ENCODE results near the gene SPHKAP.
"Not testable (repeated sequence)": the region's sequence is repeated elsewhere in the genome, so short reads cannot be mapped to it uniquely, and the experiment has no call there.

Gene SPHKAP

DNA sequence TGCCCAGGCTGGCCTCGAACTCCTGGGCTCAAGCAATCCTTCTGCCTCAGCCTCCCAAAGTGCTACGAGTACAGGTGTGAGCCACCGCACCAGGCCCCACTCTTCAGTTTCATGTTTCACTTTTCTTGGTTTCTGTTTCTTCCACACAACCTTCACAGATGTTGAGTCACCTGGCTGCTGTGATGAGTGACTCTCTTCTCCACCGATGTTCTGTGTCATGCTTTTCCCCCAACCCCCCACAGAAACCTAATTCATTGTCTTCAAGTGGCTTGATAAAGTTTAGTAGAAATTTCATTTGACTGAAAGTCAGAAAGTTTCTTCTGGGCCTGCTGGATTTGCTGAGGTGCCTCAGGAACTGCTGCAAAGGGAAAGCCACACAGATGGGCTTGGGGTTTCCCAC is 78.5 kb downstream of the SPHKAP start:
- peak; percentile 1 for DNase-seq

DNA sequence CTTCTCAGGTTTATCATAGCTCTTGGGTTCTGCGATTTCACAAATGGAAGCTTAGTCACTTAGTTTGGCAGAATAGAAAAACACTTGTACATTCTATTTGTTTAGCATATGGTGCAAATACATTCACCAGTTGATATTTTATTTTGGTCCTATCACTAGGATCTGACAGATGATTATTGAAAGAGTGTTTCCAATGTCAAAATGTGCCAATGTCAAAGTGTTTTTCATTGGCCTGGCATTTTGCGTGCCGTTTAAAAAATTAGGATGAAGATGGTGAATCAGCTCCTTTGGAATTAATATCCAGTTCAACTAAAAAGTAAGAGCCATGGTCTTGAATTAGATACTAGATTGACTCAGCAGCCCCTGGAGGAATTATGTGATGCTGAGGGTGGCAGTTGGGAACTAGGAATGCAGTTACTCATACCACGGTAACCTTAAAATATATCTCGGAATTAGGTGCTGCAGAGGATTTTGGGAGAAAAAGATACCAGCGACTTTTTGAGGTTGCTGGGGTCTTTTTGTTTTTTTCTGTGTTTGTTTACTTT is 87.0 kb downstream of the SPHKAP start:
- DNase-seq: no peak

DNA sequence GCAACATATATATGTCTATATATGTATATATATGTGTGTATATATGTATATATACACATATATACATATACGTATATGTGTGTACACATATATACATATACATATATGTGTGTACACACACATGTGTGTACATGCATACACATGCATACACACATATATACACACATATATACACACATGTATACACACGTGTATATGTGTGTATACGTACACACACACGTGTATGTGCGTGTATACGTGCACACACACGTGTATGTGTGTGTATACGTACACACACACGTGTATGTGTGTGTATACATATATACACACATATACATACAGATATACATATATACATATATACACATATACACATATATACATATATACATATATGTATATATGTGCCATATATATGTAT is 89.4 kb downstream of the SPHKAP start:
- DNase-seq: no peak

DNA sequence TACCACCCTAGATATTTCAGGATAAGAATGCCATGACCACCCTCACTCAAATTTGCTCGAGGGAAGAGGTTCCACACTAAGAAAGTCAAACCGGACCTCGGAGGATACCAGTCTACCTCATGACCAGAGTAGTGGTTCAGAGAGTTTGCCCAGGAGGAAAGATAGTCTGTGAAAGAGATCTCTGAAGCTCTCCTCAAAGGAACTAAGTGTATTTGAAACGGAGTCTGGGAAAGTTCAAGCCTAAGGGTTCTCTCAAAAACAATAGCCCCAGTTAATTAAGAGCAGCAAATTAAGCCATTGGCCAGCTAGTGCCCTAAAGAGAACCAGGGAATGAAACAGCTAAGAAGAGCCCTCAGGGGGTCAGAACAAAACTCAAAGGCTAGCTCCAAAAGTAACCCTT is 94.9 kb downstream of the SPHKAP start:
- DNase-seq: no peak

DNA sequence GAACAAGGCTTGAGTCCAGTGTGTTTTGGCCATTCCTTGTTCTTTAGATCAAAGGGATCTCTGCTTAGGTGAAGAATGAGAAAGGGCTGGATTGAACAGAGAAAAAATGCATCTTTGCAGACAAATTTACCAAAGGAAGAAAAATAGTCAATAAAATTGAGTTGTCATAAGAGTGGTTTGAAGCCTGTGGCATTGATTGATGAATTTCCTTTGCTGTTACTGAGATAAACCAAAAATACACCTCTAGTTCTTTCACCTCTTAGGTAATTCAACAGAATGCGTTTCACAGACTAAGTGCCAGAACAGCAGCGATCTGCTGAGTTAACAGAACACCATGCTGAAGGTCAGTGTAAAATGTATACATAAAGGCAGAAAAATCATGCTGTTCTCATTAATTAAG is 96.8 kb downstream of the SPHKAP start:
- no peak for DNase-seq

DNA sequence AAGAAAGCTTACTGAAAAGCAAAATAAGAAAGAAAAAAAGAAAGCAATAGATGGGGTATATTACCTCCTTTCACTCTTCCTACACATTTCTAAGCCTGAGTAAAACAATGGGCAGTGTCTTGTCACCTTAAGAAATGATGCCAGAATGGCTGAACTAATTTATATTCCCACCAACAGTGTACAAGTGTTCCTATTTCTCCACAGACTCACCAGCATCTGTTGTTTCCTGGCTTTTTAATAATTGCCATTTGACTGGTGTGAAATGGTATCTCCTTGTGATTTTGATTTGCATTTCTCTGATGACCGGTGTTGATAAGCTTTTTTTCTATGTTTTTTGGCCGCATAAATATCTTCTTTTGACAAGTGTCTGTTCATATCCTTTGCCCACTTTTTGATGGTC is 98.4 kb downstream of the SPHKAP start:
- DNase-seq: no peak

DNA sequence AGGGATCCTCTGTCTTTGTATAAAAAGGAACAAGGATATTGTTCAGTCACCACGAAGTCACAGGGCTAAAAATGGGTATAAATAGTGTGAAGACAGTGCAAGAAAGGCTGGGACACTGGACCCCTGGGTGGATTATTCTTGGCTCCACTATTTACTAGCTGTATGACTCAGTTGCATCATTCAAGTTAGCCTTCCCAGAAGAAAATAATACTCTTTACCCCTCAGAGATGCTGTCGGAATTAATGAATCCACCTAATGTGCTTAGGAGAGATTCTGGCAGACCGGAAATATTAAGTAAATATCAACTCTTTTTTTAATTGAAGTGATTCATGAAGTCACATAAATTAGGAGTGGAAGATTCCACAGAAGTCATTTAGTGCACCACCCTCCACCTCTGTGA is 98.9 kb downstream of the SPHKAP start:
- no peak for DNase-seq

DNA sequence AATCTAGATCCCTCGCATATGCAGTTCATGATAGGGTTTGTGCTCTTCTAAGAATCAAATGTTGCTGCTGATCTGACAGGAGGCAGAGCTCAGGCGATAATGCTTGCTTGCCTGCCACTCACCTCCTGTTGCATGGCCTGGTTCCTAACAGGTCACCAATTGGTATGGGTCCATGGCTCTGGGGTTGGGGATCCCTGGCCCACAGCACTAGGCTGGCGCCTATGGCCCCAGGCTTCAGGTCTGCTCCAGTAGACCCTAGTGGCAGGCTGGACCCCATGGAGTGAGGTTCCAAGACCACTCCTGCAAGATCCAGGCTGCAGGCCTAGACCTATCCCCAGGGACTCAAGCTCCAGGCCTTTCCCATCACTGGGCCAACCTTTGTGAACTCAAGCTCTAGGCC is 102.3 kb downstream of the SPHKAP start:
- DNase-seq: no peak

DNA sequence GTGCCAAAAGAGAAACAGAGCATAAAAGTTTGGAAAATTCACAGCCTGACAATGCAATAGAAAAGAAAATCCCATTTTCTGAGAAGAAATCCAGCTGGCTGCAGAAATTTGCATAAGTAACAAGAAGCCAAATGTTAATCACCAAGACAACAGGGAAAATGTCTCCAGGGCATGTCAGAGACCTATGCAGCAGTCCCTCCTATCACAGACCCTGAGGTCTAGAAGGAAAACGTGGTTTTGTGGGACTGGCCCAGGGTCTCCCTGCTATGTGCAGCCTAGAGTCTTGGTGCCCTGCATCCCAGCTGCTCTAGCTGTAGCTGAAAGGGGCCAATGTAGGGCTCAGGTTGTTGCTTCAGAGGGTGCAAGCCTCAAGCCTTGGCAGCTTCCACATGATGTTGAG is 104.8 kb downstream of the SPHKAP start:
- not testable (repeated sequence) for DNase-seq

DNA sequence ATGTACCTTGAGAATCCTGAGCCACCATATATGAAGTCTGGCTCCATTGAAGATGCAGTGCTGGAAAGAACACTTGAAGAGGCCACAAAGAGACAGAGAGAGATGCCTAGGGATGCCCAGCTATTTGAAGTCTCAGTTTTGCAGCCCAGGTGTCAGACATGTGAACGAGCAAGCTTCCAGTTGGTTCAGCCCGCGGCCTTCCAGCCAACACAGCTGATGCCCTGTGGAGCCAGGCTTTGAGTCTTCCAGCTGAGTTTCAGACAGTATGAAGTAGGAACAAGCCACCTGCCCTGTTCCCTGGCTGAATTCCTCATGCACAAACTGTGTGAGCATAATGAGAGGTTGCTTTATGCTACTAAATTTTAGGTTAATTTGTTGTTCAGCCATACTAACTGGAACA is 108.8 kb downstream of the SPHKAP start:
- DNase-seq: no peak

DNA sequence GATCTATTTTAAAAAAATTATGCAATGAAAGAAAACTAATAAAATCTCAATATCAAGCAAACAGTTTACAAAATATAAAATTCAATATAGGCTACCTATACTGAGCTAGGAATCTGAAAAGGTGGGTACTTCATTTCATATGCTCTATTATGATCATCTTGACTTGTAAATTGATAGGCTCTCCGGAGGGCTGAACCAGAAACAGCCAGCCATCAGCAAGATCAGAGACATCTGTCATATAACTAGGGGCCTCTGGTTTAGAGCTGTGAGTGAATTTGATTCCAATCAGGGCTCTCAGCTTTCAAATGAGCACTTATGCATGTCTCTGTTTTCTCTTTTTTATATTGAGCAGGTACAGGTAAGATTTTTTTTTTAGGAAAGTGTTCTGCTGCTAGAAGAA is 114.2 kb downstream of the SPHKAP start:
- no peak for DNase-seq

DNA sequence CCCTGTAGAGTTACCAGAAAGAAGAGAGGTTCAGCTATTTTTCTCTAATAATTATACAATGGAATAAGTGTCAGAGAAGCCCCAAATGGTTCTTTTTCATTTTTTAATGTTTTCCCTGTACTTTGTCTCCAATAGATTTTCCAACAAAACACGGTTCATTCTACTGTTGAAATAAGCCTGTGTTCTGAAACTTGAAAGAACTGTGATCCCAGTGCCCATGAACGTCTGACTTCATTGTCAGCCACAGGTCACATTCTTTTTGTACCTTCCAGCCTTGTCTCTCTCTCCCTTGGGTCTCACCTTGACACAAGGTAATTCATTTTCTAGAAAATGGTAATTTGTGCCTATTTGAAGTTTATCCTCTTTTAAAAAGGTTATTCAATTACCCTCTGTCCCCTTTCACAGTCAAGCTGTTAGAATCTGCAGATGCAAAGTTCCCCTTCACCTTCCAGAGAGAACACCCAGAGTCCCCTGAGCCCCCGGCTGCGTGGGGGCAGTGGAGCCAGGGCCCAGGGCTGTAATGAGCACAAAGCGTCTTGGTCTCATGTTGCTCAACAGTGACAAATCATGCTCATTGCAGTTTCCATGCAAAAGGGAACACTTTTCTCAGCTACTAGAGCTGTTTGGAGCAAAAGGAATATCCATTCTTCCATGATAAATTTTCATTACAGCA is 115.2 kb downstream of the SPHKAP start:
- DNase-seq: no peak

DNA sequence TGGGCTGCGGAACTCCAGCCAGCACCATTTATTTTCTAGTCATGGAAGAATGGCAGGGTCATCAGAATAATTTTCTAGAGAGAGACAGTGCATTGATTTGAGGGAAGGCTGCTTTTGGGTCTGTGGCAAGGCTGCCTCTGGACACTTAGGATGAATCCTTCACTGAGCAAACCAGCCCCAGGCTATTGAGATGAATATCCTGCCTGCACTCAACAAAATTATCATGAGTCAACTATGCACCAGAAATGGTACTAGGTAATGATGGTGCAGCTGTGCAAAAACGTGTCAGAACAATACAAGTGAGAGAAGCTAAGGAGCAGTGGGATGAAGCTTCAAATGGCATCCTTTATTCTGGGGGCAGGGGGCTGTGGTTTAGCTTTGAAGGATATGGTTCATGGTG is 115.8 kb downstream of the SPHKAP start:
- no peak for DNase-seq

DNA sequence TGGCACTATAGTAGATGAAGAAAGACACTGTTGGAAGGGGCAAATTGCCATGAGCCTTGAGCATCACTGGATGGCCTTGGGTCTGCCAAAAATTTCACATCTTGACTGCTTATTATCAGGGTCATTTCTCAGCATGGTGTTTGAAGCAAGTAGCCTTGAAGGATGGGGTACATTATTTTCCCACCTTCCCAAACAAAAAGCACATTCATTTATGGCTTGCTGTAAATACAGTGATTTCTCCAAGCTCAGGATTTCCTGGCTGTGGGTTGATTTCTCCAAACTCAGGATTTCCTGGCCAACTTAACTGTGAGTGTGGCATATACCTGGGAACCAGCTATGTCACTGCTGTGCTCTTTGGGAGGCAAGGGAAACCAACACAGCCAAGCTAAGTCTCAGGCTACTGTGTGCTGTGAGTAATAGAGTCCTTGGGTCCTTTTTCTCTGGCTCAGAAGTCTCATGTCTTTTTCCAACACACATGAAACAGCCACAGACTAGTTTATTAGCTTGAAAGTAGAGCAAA is 116.6 kb downstream of the SPHKAP start:
- DNase-seq: no peak

DNA sequence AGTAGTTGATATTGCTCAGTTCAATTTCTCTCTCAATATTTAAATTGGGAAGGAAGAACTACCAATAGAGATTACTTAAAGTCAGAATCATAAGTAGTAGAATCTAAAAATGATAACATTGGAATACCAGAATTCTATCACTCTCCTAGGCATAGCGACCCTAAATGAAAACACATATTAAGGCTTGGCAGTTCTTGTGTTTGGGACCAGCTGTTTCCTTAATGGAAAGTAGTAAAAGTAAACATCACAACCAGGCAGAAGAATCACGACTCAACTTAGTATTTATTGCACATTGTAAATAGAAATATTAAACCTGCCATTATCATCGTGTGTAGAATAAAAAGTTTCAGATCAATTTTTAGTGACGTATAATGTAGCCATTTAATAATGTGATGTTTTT is 117.5 kb downstream of the SPHKAP start:
- DNase-seq: no peak

DNA sequence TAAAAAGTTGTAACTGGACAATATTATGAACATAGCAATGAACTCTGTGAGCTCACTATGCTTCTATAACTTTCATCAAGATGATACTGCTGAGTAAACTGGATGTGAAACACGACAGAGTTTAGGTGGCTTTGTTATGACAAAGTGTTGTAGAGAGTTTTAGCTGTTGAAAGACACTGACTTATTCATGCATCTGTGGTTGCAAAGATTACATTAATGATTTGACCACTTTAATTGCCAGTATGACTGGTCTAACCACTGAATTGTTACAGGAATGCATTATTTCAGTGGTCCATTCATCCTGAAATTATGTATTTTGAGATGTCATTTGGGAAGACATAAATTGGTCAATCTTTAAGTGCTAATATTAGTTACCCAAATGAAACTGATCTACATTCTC is 117.9 kb downstream of the SPHKAP start:
- no peak for DNase-seq

DNA sequence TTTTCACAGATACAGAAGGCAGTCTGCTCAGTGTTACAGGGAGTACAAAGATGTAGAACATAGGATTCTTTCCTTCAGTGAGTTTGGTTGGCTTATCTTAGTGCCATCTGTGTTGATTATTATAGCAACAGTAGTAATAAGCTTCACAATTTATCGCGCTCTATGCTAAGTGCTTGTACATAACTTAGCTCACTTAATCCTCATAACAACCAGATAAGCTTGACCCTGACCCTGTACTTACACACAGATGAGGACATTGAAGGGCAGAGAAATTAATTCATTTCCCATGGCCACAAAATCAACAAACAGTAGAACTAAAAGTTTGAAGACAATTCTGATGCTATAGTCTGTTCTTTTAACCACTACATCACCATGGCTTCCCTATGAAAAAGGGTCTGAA is 121.8 kb downstream of the SPHKAP start:
- DNase-seq: no peak

DNA sequence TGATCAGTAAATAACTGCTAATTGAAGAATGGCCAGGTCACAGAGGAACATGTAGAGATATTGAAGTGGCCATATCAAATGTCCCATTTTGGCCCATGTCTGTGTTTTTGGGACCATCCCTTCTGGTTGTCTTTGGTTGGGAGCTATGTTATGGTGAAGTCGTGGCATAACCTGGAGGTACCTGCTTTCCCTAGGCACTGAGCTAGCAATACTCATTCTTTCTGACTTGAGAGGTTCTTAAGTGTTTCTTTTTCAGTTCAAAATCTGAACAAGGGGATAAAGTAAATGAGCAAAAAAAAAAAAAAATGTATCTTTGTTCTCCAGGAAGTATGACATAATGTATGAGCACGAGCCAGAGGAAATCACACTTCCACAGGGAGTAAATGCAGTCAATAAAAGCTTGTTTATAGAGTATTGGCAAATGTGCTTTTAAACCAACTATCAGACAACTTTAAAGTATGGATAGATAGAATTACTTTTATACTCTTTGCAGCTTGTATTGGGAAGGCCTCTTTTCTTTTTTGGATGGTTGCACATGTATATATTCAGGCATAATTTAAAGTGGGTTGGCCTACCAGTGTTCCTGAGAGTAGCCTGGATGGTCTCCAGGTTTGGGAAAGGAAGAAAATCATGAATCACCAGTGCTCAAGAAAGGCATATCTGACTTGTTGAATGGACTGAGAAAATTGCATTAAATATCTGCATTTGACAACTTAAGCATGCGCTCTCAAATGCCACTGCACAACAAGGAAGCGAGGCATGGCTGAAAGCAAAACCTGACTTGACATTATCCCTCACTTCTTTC is 125.0 kb downstream of the SPHKAP start:
- DNase-seq: no peak

DNA sequence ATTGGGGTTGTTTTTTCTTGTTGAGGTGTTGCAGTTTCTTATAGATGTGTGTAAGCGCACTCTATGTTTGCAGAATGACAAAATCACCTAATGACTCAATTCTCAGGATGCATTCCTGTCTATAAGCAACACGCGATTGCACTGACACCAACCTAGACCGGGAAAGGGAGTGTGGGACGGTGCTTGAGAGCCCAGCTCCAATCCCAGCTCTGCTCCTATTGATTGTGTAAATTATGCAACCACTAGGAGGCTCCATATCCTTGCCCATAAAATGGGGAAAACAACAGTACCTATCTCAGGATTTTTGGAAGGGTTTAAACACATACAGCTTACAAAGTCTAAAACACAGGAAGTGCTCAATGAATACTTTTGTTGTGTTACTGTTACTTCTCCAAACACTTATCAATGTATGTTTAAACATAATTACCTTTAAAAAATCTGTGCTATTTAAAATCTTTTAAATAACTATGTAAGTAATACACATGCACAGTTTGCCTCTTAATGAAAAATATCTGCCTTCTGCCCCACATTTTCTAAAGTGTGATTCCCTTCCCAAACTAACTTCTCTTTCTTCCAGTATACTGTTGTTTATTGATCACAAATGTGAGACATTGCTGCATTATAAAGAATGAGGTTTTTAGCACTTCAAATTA is 132.5 kb downstream of the SPHKAP start:
- DNase-seq: no peak

DNA sequence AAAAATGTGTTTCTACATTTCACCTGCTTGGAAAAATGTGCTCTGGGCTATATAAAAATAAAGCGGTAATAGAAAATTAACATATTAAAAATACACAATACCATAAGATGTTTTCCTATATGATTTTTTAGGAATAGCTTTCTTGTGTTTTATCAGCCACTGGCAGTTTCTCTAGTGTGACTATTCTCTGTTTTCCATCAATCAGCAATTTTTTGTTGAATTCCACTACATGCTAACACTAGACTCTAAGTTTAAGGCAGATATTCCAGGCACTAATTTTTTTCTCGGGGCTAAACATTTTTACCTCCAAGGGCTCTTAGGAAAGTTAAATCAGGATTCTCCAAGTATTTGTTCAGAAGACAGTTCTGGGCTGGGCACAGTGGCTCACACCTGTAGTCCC is 140.5 kb downstream of the SPHKAP start:
- DNase-seq: no peak

DNA sequence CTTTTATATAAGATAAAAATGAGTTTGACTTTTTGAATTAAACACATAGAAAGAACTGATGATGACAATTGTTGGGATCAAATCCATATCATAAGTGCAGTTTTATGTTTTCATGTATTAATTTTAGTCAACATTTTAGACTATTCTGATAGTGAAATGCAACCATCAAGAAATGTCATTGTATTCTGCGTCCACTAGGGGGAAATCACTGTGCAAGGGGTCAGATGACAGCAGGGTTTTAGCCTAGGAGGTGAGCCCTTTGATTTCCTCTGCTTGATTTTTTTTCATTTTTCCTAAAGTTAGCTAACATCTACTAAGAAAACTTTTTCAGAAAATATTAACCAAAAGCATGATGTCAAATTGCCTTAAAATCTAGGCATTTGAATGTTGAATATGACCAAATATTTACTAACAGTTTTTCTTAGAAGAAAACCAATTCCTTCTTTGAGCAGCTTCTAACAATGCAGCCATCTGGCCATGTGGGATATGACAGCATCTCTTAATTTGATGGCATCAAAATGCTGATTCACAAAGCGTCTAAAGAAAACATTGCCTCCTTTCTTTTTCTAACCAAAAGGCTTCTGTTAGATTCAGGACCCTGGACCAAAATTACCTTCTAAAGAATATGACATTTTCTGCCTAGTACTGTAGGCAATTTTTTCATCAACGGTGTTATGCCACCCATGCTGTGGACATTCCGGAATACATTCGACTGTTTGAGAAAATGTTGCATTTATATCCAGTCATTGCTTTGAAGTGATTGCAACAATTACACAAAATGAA is 141.5 kb downstream of the SPHKAP start:
- no peak for DNase-seq

DNA sequence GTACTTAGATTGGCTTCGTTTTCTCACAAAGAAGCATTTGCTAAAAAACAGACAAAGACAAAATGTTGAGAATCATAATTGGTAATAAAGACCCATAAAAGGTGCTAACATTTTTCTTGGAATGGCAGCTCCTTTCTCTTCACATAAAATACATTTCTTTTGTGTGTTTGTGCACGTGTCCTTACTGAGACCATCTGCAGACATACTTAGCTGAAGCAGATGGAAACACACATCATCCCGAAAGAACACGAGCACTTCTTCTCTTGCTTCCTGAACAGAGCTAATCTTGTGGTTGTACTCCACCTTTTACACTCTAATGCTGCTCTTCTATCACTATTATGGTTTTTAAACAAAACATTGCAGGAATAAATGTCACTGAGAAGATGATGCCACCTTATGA is 142.5 kb downstream of the SPHKAP start:
- DNase-seq: no peak

DNA sequence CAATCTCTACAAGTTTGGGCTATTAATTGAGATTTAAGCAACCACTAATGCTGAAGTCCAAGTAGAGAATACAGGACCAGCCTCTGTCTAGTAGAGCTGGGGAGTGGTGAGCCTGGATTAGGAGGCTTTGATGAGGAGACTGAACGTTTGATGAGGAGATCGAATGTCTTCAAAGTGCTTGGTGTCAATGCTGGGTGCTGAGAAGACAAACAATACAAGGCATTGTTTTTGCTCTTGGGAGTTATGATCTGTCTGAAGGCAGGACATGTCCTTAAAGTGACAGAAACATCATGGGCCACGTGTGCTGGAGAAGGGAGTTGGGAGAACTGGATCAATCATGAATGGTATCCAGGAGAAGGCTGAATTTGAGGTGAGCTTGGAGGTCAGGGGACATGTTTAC is 143.6 kb downstream of the SPHKAP start:
- no peak for DNase-seq
